ENCODE results near the gene WDR86. TPM values are rescaled to one million over a fixed set of nuclear protein-coding genes. Genes with fewer than 3 reads are reported as not detected.
A peak's percentile ranks its signal among the peaks of the same experiment; 100 is the strongest.

WDR86 gene
- total RNA-seq, 1 experiment from 2014 or later = 8.1 TPM

DNA sequence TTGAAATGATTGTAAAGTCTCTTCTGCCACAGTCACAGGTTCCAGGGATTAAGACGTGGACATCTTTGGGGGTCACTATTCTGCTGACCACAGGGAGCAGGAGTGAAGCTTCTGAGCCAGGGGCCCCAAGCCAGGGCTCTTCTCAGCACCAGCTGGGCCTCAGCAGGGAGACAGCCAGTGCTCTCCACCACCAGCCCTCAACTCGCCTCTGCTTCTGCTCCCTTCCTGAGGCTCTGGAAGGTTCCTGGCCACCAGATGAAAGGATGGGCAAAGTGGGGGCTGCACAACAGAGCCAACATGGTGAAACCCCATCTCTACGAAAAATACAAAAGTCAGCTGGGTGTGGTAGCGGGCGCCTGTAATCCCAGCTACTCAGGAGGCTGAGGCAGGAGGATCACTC lies 41.3 kb upstream of the WDR86 start:
- no peaks in the 10 kb centered on the region; a peak in 1 of 5 replicates for H3K9me3 Mint-ChIP-seq
- Histone ChIP-seq H4K20me1 (ENCODE audit: control insufficient read depth, insufficient read depth, insufficient read length) (no peaks in the 10 kb centered on the region), H3K9ac (ENCODE audit: extremely low read depth, insufficient read length, low read length) (no peak overlapping the region), H2BK12ac (ENCODE audit: insufficient read length, low read depth, low read length) (no peak overlapping the region), H3K27ac (ENCODE audit: insufficient read length, low read depth, low read length) (no peak overlapping the region), H2AK5ac (ENCODE audit: insufficient read length, low read length) (no peak overlapping the region), H3K4me2 (ENCODE audit: insufficient read depth, insufficient read length, low read length) (no peak overlapping the region), H3K23me2 (ENCODE audit: insufficient read length, low read depth, low read length, poor library complexity, severe bottlenecking) (peaks cover 8% of the 10 kb centered on the region), H2BK15ac (ENCODE audit: low read depth, low read length) (no peak overlapping the region), H3T11ph (ENCODE audit: low read length) (no peak overlapping the region), H2BK20ac (ENCODE audit: low read depth, low read length, poor library complexity, severe bottlenecking) (no peak overlapping the region), H3K23ac (ENCODE audit: insufficient read length, low read depth, low read length) (no peak overlapping the region), H2AFZ (ENCODE audit: low read length) (no peak overlapping the region), H4K91ac (ENCODE audit: insufficient read length, low read depth, low read length) (no peak overlapping the region), H3K79me1 (ENCODE audit: insufficient read depth, low read depth, low read length, poor library complexity, severe bottlenecking) (no peaks in the 10 kb centered on the region), H4K8ac (replicated peaks; ENCODE audit: insufficient read length, low read depth, low read length) (no peak overlapping the region), H3K18ac (ENCODE audit: insufficient read length, low read depth, low read length) (no peak overlapping the region), H3K27me3 (ENCODE audit: insufficient read depth, low read length) (no peaks in the 10 kb centered on the region; the same call in 1 of the 2 replicates), H3K9me3 (ENCODE audit: control insufficient read depth, low read depth, low read length) (no peaks in the 10 kb centered on the region), H3K79me2 (ENCODE audit: insufficient read depth, low read length) (no peaks in the 10 kb centered on the region), H3K14ac (ENCODE audit: insufficient read depth, low read length) (no peak overlapping the region), H2BK5ac (ENCODE audit: insufficient read length, low read length) (no peak overlapping the region), H3K4ac (ENCODE audit: low read depth, low read length) (no peak overlapping the region), H3K56ac (ENCODE audit: insufficient read length, low read depth, low read length) (no peak overlapping the region), H3K4me1 (ENCODE audit: insufficient read depth, low read length) (peaks cover 5% of the 10 kb centered on the region; the same call in 1 of the 2 replicates), H2BK120ac (ENCODE audit: low read depth, low read length, poor library complexity, severe bottlenecking) (no peak overlapping the region), H4K5ac (ENCODE audit: insufficient read length, low read depth, low read length) (no peak overlapping the region)
- H3K27ac Mint-ChIP-seq = no peak overlapping the region
- no CpG with 5 or more reads among the region's 5 CpGs for WGBS (ENCODE audit: extremely low coverage, insufficient read length, low lambda C conversion rate)
- peaks cover 26% of the 10 kb centered on the region for H3K27me3 Mint-ChIP-seq (ENCODE audit: low read depth)
- H3K4me3 Mint-ChIP-seq = no peak overlapping the region
- TF ChIP-seq, protein P1, sequence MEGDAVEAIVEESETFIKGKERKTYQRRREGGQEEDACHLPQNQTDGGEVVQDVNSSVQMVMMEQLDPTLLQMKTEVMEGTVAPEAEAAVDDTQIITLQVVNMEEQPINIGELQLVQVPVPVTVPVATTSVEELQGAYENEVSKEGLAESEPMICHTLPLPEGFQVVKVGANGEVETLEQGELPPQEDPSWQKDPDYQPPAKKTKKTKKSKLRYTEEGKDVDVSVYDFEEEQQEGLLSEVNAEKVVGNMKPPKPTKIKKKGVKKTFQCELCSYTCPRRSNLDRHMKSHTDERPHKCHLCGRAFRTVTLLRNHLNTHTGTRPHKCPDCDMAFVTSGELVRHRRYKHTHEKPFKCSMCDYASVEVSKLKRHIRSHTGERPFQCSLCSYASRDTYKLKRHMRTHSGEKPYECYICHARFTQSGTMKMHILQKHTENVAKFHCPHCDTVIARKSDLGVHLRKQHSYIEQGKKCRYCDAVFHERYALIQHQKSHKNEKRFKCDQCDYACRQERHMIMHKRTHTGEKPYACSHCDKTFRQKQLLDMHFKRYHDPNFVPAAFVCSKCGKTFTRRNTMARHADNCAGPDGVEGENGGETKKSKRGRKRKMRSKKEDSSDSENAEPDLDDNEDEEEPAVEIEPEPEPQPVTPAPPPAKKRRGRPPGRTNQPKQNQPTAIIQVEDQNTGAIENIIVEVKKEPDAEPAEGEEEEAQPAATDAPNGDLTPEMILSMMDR (conservative IDR thresholded peaks at IDR 0.05) = no peak
- DNase-seq = peak; percentile 15
- H3K4me1 Mint-ChIP-seq = peaks cover 33 to 37% of the 10 kb centered on the region in 2 experiments
- H3K36me3 Mint-ChIP-seq (ENCODE audit: insufficient read depth in 1 of 3, low read depth in 3 of 3) = no peaks in the 10 kb centered on the region
